HEK293 (cell line): ENCODE measurements around the gene C12orf57.
A peak's percentile ranks its signal among the peaks of the same experiment; 100 is the strongest.

Source experiments
- AEBP2 ChIP-seq: fragments of 450-650 bp; formaldehyde crosslinking; IDR thresholded peaks from 2 replicates; pipeline ENCODE4 v1.5.1; 2016; ENCODE audit warnings: missing biosample characterization, missing genetic modification characterization, borderline replicate concordance
- BCL11A ChIP-seq: fragments of 450-650 bp; formaldehyde crosslinking; IDR thresholded peaks from 2 replicates; pipeline ENCODE4 v1.5.1; 2016; ENCODE audit warnings: low read depth, missing biosample characterization, missing genetic modification characterization
- GFI1B ChIP-seq: fragments of 450-650 bp; formaldehyde crosslinking; IDR thresholded peaks from 2 replicates; pipeline ENCODE4 v1.5.1; 2016; ENCODE audit warnings: missing biosample characterization, missing genetic modification characterization
- KLF8 ChIP-seq: fragments of 450-650 bp; formaldehyde crosslinking; IDR thresholded peaks from 2 replicates; pipeline ENCODE4 v1.5.1; 2016; ENCODE audit warnings: missing biosample characterization, missing genetic modification characterization
- KLF9 ChIP-seq: fragments of 450-650 bp; formaldehyde crosslinking; IDR thresholded peaks from 2 replicates; pipeline ENCODE4 v1.5.1; 2016; ENCODE audit warnings: missing biosample characterization, missing genetic modification characterization, low read depth
- PATZ1 ChIP-seq: fragments of 450-650 bp; formaldehyde crosslinking; IDR thresholded peaks from 2 replicates; pipeline ENCODE4 v1.5.1; 2016; ENCODE audit warnings: missing biosample characterization, missing genetic modification characterization
- ZBTB10 ChIP-seq: fragments of 450-650 bp; formaldehyde crosslinking; IDR thresholded peaks from 2 replicates; pipeline ENCODE4 v1.5.1; 2016; ENCODE audit warnings: missing biosample characterization, missing genetic modification characterization
- ZBTB20 ChIP-seq: fragments of 450-650 bp; formaldehyde crosslinking; IDR thresholded peaks from 2 replicates; pipeline ENCODE4 v1.5.1; 2016; ENCODE audit warnings: missing biosample characterization, missing genetic modification characterization
- ZBTB48 ChIP-seq: fragments of 450-650 bp; formaldehyde crosslinking; IDR thresholded peaks from 2 replicates; pipeline ENCODE4 v1.5.1; 2016; ENCODE audit warnings: missing biosample characterization, missing genetic modification characterization
- ZBTB7A ChIP-seq: fragments of 450-650 bp; formaldehyde crosslinking; IDR thresholded peaks from 2 replicates; pipeline ENCODE4 v1.5.1; 2016; ENCODE audit warnings: low read depth, missing biosample characterization, missing genetic modification characterization
- ZBTB8A ChIP-seq: fragments of 450-650 bp; formaldehyde crosslinking; IDR thresholded peaks from 2 replicates; pipeline ENCODE4 v1.5.1; 2016; ENCODE audit warnings: missing biosample characterization, missing genetic modification characterization
- ZFP3 ChIP-seq: fragments of 450-650 bp; formaldehyde crosslinking; IDR thresholded peaks from 2 replicates; pipeline ENCODE4 v1.5.1; 2016; ENCODE audit warnings: low read depth, missing biosample characterization, missing genetic modification characterization
- ZNF121 ChIP-seq: fragments of 450-650 bp; formaldehyde crosslinking; IDR thresholded peaks from 2 replicates; pipeline ENCODE4 v1.5.1; 2016; ENCODE audit warnings: missing biosample characterization, missing genetic modification characterization
- ZNF140 ChIP-seq: fragments of 450-650 bp; formaldehyde crosslinking; IDR thresholded peaks from 2 replicates; pipeline ENCODE4 v1.5.1; 2016; ENCODE audit warnings: missing biosample characterization, missing genetic modification characterization
- ZNF18 ChIP-seq: fragments of 450-650 bp; formaldehyde crosslinking; IDR thresholded peaks from 2 replicates; pipeline ENCODE4 v1.5.1; 2016; ENCODE audit warnings: missing biosample characterization, missing genetic modification characterization
- ZNF2 ChIP-seq: fragments of 450-650 bp; formaldehyde crosslinking; IDR thresholded peaks from 2 replicates; pipeline ENCODE4 v1.5.1; 2016; ENCODE audit warnings: missing biosample characterization, missing genetic modification characterization
- ZNF26 ChIP-seq: fragments of 450-650 bp; formaldehyde crosslinking; IDR thresholded peaks from 2 replicates; pipeline ENCODE4 v1.5.1; 2016; ENCODE audit warnings: missing biosample characterization, missing genetic modification characterization
- ZNF292 ChIP-seq: fragments of 450-650 bp; formaldehyde crosslinking; IDR thresholded peaks from 2 replicates; pipeline ENCODE4 v1.5.1; 2016; ENCODE audit warnings: low read depth, missing biosample characterization, missing genetic modification characterization, borderline replicate concordance
- ZNF311 ChIP-seq: fragments of 450-650 bp; formaldehyde crosslinking; IDR thresholded peaks from 2 replicates; pipeline ENCODE4 v1.5.1; 2017; ENCODE audit warnings: missing biosample characterization, missing genetic modification characterization, borderline replicate concordance
- ZNF335 ChIP-seq: fragments of 450-650 bp; formaldehyde crosslinking; conservative IDR thresholded peaks from 2 replicates; pipeline ENCODE4 v1.5.1; 2016; ENCODE audit warnings: missing biosample characterization, missing genetic modification characterization
- ZNF341 ChIP-seq: fragments of 450-650 bp; formaldehyde crosslinking; IDR thresholded peaks from 2 replicates; pipeline ENCODE4; 2016; ENCODE audit warnings: low read depth, missing biosample characterization, missing genetic modification characterization
- ZNF350 ChIP-seq: fragments of 450-650 bp; formaldehyde crosslinking; IDR thresholded peaks from 2 replicates; pipeline ENCODE4 v1.5.0; 2017; ENCODE audit warnings: missing biosample characterization, mild to moderate bottlenecking, missing genetic modification characterization
- ZNF404 ChIP-seq: fragments of 450-650 bp; formaldehyde crosslinking; IDR thresholded peaks from 2 replicates; pipeline ENCODE4 v1.5.1; 2017; ENCODE audit warnings: missing biosample characterization, missing genetic modification characterization
- ZNF510 ChIP-seq: fragments of 450-650 bp; formaldehyde crosslinking; IDR thresholded peaks from 2 replicates; pipeline ENCODE4 v1.5.1; 2018; ENCODE audit warnings: mild to moderate bottlenecking, missing genetic modification characterization, missing biosample characterization; ENCODE audit not compliant: insufficient replicate concordance
- ZNF514 ChIP-seq: fragments of 450-650 bp; formaldehyde crosslinking; IDR thresholded peaks from 2 replicates; pipeline ENCODE4 v1.5.1; 2016; ENCODE audit warnings: missing biosample characterization, missing genetic modification characterization
- ZNF548 ChIP-seq: fragments of 450-650 bp; formaldehyde crosslinking; IDR thresholded peaks from 2 replicates; pipeline ENCODE4 v1.5.1; 2016; ENCODE audit warnings: missing biosample characterization, missing genetic modification characterization
- ZNF555 ChIP-seq: fragments of 450-650 bp; formaldehyde crosslinking; conservative IDR thresholded peaks from 2 replicates; pipeline ENCODE4 v1.5.1; 2017; ENCODE audit warnings: missing biosample characterization, mild to moderate bottlenecking, missing genetic modification characterization, inconsistent platforms
- ZNF558 ChIP-seq: fragments of 450-650 bp; formaldehyde crosslinking; IDR thresholded peaks from 2 replicates; pipeline ENCODE4 v1.5.1; 2016; ENCODE audit warnings: missing biosample characterization, missing genetic modification characterization
- ZNF585B ChIP-seq: fragments of 450-650 bp; formaldehyde crosslinking; IDR thresholded peaks from 2 replicates; pipeline ENCODE4 v1.5.1; 2016; ENCODE audit warnings: missing biosample characterization, missing genetic modification characterization
- ZNF596 ChIP-seq: fragments of 450-650 bp; IDR thresholded peaks from 2 replicates; pipeline ENCODE4 v1.5.0; 2018; ENCODE audit warnings: missing biosample characterization, mild to moderate bottlenecking, missing genetic modification characterization, moderate library complexity
- ZNF785 ChIP-seq: fragments of 450-650 bp; formaldehyde crosslinking; IDR thresholded peaks from 2 replicates; pipeline ENCODE4 v1.5.1; 2016; ENCODE audit warnings: missing biosample characterization, missing genetic modification characterization
- ZNF843 ChIP-seq: fragments of 450-650 bp; formaldehyde crosslinking; IDR thresholded peaks from 2 replicates; pipeline ENCODE4 v1.5.1; 2016; ENCODE audit warnings: missing biosample characterization, missing genetic modification characterization

The C12orf57 gene

GRCh38 chr12:6928703-6929407, 15.0 kb upstream of the C12orf57 start (continued):
- TF ChIP-seq ZNF311 (no peak), ZBTB8A (tag by site-specific recombination) (no peak), ZNF514 (tag by site-specific recombination) (no peak), ZNF121 (no peak), ZNF404 (tag by site-specific recombination) (no peak), ZNF335 (tag by site-specific recombination) (peak; percentile 52), ZNF585B (no peak), ZNF341 (tag by site-specific recombination) (peak; percentile 46), ZNF18 (tag by site-specific recombination) (no peak), PATZ1 (tag by site-specific recombination) (0 out of 2 replicates have a peak, but pooled peaks have one; percentile 80), ZNF843 (tag by site-specific recombination) (no peak), ZNF140 (tag by site-specific recombination) (no peak), ZNF558 (no peak), ZNF2 (0 out of 2 replicates have a peak, but pooled peaks have one; percentile 17), ZBTB20 (tag by site-specific recombination) (peak; percentile 96), ZNF350 (tag by site-specific recombination) (no peak), AEBP2 (tag by site-specific recombination) (no peak), ZBTB48 (tag by site-specific recombination) (no peak), KLF9 (tag by site-specific recombination) (peak; percentile 70), ZFP3 (tag by site-specific recombination) (0 out of 2 replicates have a peak, but pooled peaks have one; percentile 12), GFI1B (no peak), ZNF292 (no peak), ZNF785 (no peak), BCL11A (no peak), ZNF26 (no peak), ZNF548 (tag by site-specific recombination) (no peak), ZBTB7A (peak; percentile 56; the same call in 1 of the 2 replicates), KLF8 (tag by site-specific recombination) (0 out of 2 replicates have a peak, but pooled peaks have one; percentile 15), ZNF596 (tag by site-specific recombination) (no peak), ZBTB10 (tag by site-specific recombination) (peak; percentile 84; the same call in 1 of the 2 replicates), ZNF510 (tag by site-specific recombination) (no peak), ZNF555 (tag by site-specific recombination) (no peak)
